HUDEP-2 (cell line): Measurements from ENCODE around the gene OSBPL5.

Experiments used
- DNase-seq, 76 experiments: peaks; one replicate each; lab custom pipeline; 2025; ENCODE audit not compliant: unreplicated experiment in 76 of 76; lab: John Stamatoyannopoulos, UW

OSBPL5 gene

GRCh38 chr11:3091081-3091845, 73.8 kb downstream of the OSBPL5 start:
- DNase-seq: no peak

- DNase-seq: no peak
Measured at GRCh38 chr11:3090096-3090901, 74.8 kb downstream of the OSBPL5 start.

GRCh38 chr11:3089236-3090061, 75.7 kb downstream of the OSBPL5 start:
- no peak for DNase-seq

GRCh38 chr11:3088806-3089205, 76.3 kb downstream of the OSBPL5 start:
- DNase-seq: no peak

GRCh38 chr11:3087821-3088800, 77.0 kb downstream of the OSBPL5 start:
- no peak for DNase-seq

- no peak for DNase-seq
Measured at GRCh38 chr11:3087373-3087772, 77.7 kb downstream of the OSBPL5 start.

- DNase-seq: no peak
Measured at GRCh38 chr11:3086671-3087150, 78.4 kb downstream of the OSBPL5 start.

GRCh38 chr11:3086114-3086513, 79.0 kb downstream of the OSBPL5 start:
- no peak for DNase-seq

GRCh38 chr11:3085052-3085451, 80.1 kb downstream of the OSBPL5 start:
- no peak for DNase-seq

- DNase-seq: no peak
Measured at GRCh38 chr11:3083321-3083720, 81.8 kb downstream of the OSBPL5 start.

- DNase-seq: no peak
Measured at GRCh38 chr11:3081386-3081751, 83.7 kb downstream of the OSBPL5 start.

- no peak for DNase-seq
Measured at GRCh38 chr11:3080733-3081385, 84.3 kb downstream of the OSBPL5 start.

GRCh38 chr11:3080104-3080503, 85.0 kb downstream of the OSBPL5 start:
- no peak for DNase-seq

GRCh38 chr11:3077846-3078440, 87.2 kb downstream of the OSBPL5 start:
- DNase-seq: no peak

- DNase-seq: no peak
Measured at GRCh38 chr11:3077189-3077836, 87.8 kb downstream of the OSBPL5 start.

- DNase-seq: no peak
Measured at GRCh38 chr11:3074912-3075589, 90.1 kb downstream of the OSBPL5 start.

- DNase-seq: no peak
Measured at GRCh38 chr11:3073029-3073435, 92.1 kb downstream of the OSBPL5 start.

GRCh38 chr11:3069425-3069824, 95.7 kb downstream of the OSBPL5 start:
- DNase-seq: no peak
